ENCODE data around the gene LIMS1.
"Not testable (repeated sequence)": the region's sequence is repeated elsewhere in the genome, so short reads cannot be mapped to it uniquely, and the experiment has no call there.

GRCh38 chr2:108663346-108663745, 129.1 kb downstream of the LIMS1 start:
- not testable (repeated sequence) for TF ChIP-seq CTCF, POLR2A (IDR thresholded peaks at IDR 0.05)
